MM.1S (cell line): ENCODE measurements around the gene NNT.

ENCODE experiments used
- EZH2 ChIP-seq: fragments of 300-600 bp; sonication (generic); optimal IDR thresholded peaks from 2 replicates; pipeline ENCODE3; 2017; ENCODE audit warnings: low read depth, mild to moderate bottlenecking, antibody characterized with exemption, low read length, mixed read lengths
- TF ChIP-seq, protein P1 (sequence below): fragments of 300-600 bp; sonication (generic); IDR thresholded peaks from 2 replicates; pipeline ENCODE4 v1.5.1; 2016; ENCODE audit warnings: antibody characterized with exemption, low read length, mixed read lengths

DNA sequence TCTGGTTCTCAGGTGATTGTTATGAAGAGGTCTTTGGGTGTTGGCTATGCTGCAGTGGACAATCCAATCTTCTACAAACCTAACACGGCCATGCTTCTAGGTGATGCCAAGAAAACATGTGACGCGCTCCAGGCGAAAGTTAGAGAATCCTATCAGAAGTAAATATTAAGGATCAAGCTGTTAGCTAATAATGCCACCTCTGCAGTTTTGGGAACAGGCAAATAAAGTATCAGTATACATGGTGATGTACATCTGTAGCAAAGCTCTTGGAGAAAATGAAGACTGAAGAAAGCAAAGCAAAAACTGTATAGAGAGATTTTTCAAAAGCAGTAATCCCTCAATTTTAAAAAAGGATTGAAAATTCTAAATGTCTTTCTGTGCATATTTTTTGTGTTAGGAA is 101.3 kb downstream of the NNT start:
- TF ChIP-seq, protein P1, sequence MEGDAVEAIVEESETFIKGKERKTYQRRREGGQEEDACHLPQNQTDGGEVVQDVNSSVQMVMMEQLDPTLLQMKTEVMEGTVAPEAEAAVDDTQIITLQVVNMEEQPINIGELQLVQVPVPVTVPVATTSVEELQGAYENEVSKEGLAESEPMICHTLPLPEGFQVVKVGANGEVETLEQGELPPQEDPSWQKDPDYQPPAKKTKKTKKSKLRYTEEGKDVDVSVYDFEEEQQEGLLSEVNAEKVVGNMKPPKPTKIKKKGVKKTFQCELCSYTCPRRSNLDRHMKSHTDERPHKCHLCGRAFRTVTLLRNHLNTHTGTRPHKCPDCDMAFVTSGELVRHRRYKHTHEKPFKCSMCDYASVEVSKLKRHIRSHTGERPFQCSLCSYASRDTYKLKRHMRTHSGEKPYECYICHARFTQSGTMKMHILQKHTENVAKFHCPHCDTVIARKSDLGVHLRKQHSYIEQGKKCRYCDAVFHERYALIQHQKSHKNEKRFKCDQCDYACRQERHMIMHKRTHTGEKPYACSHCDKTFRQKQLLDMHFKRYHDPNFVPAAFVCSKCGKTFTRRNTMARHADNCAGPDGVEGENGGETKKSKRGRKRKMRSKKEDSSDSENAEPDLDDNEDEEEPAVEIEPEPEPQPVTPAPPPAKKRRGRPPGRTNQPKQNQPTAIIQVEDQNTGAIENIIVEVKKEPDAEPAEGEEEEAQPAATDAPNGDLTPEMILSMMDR: no peak
- no peak for TF ChIP-seq EZH2
